ENCODE data around the gene LSS.
"Not testable (repeated sequence)": the region's sequence is repeated elsewhere in the genome, so short reads cannot be mapped to it uniquely, and the experiment has no call there.

LSS gene

DNA sequence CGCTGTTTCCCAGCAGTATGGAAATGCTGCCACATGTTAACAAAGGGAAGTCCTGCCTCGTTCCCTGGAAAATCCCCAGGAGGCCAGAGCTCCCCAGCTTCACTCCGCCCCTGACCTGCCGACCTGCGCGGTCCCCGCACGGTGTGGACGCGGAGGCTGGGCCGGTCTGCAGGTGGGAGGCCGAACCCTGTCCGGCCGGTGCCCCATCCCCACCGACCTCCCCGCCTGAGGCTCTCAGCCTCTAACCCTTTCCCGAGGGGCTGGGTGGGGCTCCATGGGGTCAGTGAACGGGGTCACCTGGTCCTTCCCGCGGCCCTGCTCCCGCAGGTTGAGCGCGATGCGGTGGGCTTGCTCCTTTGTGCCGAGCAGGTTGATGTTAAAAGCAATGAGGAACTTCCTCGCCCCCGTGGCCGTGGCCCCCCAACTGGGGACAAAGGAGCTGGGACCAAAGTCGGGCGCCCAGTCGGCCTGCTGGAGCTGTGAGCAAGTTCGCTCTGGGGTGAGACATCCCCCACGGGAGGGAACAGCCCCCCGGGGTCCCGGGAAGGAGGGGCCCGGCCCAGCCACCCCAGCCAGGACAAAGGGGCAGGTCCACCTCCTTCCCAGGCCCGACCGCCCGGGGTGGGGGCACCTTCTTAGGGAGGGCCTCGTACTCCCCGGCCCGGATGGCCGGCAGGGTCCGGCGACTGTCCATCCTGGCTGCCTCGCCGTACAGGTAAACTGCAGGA is 77.1 kb downstream of the LSS start:
- no peak for DNase-seq

- no peak for DNase-seq
These were observed 78.0 kb downstream of the LSS start for GRCh38 chr21:46150491-46151121.

GRCh38 chr21:46150073-46150472 is 78.5 kb downstream of the LSS start:
- no peak for DNase-seq

DNA sequence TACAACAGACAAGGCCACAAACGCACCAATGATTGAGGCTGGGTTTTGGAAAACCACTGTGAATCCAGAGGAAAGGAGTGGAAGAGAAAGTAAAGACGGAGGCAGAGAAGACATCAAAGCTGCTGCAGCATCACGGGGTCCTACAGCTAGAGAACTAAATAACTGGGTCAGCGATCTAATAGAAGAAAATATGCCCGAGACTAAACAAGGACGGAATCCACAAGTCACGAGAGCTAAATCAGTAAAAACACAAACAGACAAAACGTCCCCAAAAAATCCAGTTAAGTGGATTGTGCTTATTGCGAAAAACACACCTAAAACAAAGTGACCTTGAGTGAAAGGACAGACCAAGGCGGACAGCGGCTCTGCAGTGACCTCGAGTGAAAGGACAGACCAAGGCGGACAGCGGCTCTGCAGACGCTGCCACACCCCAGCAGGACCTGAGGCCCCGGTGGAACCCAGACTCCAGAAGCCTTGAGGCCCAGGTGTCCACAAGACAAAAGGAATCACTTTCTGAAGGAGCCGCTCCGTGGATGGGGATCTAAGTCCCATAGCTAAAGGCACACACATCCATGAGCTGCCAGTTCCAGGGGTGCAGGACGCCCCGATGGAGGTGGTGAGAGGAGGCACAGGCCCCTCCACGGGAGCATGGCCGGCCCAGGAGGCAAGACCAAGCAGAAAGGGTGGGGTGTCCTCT is 79.2 kb downstream of the LSS start:
- DNase-seq, result no peak

GRCh38 chr21:46148106-46148505 is 80.5 kb downstream of the LSS start:
- no peak for DNase-seq

DNA sequence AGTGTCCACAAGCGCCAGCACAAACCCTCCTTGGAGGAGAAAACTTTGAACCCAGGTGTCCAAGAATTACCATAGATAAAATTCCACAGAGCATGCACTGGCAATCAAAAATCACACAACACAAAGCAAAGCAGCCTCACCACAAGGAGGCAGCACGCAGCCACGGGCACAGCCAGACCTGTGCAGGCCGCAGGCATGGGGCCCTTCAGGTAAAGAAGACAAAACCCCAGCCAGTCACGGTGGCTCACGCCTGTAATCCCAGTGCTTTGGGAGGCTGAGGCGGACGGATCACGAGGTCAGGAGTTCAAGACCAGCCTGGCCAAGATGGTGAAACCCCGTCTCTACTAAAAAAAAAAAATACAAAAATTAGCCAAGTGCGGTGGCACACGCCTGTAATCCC is 81.1 kb downstream of the LSS start:
- not testable (repeated sequence) for DNase-seq

GRCh38 chr21:46146856-46147255 is 81.7 kb downstream of the LSS start:
- DNase-seq, result no peak

GRCh38 chr21:46145840-46146691 is 82.5 kb downstream of the LSS start:
- no peak for DNase-seq

GRCh38 chr21:46145159-46145839 is 83.3 kb downstream of the LSS start:
- DNase-seq, result no peak

DNA sequence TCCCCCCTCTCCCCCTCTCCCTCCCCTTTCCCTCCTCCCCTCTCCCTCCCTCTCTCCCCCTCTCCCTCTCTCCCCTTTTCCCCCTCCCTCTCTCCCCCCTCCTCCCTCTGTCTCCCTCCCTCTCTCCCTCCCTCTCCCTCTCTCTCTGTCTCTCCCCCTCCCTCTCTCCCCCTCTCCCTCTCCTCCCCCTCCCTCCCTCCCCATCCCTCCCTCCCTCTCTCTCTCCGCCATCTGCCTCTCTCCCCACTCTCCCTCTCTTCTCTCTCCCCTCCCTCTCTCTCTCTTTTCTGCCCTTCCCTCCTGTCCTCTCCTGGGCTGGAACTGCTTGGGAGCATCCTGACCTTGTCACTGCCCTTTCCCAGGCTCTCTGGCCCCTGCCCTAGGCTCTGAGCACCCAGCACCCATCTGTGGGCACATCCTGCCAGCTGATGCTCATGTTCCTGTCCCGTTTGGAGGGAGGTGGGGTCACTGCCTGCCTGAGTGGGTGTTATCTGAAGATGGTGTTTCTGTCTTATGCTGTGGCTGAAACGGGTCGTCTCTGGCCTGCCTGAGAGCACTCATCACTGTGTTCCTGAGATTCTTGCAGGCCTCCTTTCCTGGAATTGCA is 84.0 kb downstream of the LSS start:
- no peak for DNase-seq

DNA sequence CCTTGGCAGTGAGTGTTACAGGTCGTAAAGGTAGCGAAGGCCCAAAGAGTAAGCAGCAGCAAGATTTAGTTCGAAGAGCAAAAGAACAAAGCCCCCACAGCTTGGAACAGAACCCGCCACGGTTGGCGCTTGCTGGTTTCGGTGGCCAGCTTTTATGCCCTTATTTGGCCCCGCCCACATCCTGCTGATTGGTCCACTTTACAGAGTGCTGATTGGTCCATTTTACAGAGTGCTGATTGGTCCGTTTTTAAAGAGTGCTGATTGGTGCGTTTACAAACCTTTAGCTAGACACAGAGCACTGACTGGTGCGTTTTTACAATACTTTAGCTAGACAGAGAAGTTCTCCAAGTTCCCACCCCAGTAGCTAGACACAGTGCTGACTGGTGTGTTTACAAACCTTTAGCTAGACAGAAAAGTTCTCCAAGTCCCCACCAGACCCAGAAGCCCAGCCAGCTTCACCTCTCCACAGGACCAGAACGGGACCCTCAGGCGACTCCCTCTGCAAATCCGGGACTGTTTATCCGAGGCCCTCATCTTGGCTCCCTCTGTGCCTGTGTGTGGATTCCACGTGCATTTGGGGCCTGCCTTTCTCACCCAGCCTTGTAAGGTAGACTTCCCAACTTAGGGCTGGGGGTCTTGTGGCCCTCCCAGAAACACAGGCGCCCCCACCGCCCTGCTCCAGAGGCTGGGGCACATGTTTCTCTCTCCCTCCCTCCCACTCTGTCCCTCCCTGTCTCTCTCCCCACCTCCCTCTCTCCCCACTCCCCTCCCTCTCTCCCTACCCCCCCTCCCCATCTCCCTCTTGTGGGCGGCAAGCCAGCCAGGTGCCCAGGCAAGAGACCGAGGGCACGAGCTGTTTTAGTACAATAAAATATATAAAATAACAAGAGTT is 85.7 kb downstream of the LSS start:
- DNase-seq, result no peak

DNA sequence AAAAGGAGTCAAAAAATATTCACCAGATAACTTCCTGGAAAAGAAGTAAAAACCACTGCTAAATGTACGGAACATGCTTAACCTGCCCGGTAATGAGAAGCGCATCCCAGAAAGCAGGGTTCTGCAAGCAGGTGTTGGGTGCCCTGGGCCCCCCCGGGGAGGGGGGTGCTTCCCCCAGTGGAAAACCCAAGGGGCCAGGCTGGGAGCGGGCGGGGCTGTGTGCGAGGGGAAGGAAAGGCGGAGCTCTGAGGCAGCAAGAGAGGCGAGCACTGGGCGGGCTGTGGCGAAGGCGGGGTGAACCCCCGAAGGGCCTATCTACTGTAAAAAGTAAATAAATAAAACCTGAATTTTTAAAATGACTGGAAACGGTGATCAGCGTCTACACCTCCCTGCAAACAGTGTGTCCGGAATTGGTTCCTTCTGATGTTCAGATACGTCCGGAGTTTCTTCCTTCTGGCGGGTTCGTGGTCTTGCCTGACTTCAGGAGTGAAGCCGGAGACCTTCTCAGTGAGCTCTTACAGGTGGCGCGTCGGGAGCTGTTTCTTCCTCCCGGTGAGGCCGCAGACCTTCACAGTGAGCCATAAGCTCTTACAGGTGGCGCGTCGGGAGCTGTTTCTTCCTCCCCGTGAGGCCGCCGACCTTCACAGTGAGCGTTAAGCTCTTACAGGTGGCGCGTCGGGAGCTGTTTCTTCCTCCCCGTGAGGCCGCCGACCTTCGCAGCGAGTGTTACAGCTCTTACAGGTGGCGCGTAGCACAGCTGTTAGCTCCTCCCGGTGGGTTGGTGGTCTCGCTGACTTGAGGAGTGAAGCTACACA is 86.6 kb downstream of the LSS start:
- no peak for DNase-seq

DNA sequence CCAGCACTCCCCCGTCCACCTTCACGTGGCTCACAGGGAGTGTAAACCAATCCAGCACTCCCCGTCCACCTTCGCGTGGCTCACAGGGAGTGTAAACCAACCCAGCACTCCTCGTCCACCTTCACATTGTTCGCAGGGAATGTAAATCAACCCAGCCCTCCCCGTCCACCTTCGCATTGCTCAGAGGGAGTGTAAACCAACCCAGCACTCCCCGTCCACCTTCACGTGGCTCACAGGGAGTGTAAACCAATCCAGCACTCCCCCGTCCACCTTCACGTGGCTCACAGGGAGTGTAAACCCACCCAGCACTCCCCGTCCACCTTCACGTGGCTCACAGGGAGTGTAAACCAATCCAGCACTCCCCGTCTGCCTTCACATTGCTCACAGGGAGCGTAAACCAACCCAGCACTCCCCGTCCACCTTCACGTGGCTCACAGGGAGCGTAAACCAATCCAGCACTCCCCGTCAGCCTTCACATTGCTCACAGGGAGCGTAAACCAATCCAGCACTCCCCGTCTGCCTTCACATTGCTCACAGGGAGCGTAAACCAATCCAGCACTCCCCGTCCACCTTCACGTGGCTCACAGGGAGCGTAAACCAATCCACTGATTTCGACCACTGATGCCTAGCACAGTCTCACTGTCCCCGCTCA is 88.1 kb downstream of the LSS start:
- DNase-seq, result not testable (repeated sequence)

- no peak for DNase-seq
These were observed 88.9 kb downstream of the LSS start for GRCh38 chr21:46139686-46140085.

GRCh38 chr21:46138383-46138970 is 90.1 kb downstream of the LSS start:
- DNase-seq, result no peak

Data from cerebellar nuclear complex (tissue), 1 donor.